ENCODE data around the gene GBP7.

DNA sequence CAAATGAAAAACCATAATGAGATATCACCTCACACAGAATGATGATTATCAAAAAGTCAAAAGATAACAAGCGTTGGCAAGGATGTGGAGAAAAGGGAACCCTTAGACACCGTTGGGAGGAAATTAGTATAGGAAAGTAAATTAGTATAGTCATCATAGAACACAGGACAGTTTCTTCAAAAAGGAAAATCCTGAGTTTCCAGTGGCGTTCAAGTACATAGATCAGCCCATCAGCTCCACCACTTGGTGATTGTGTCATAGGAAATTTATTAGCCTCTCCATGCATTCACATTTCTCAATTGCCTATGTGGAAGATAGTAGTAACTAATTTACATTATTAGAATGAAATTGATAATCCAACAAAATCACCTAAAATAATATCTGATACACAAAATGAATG, 29.1 kb downstream of the GBP7 start:
- TF ChIP-seq, protein P1, sequence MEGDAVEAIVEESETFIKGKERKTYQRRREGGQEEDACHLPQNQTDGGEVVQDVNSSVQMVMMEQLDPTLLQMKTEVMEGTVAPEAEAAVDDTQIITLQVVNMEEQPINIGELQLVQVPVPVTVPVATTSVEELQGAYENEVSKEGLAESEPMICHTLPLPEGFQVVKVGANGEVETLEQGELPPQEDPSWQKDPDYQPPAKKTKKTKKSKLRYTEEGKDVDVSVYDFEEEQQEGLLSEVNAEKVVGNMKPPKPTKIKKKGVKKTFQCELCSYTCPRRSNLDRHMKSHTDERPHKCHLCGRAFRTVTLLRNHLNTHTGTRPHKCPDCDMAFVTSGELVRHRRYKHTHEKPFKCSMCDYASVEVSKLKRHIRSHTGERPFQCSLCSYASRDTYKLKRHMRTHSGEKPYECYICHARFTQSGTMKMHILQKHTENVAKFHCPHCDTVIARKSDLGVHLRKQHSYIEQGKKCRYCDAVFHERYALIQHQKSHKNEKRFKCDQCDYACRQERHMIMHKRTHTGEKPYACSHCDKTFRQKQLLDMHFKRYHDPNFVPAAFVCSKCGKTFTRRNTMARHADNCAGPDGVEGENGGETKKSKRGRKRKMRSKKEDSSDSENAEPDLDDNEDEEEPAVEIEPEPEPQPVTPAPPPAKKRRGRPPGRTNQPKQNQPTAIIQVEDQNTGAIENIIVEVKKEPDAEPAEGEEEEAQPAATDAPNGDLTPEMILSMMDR (IDR thresholded peaks at IDR 0.05; ENCODE audit: borderline replicate concordance, extremely low read depth, low read length, poor library complexity, severe bottlenecking): no peak
- TF ChIP-seq EZH2 (IDR thresholded peaks at IDR 0.05; ENCODE audit: borderline replicate concordance, low read depth, low read length, severe bottlenecking): no peak

All from DND-41 (cell line).